Transverse colon (tissue), 4 donors: ENCODE measurements around the gene APLN. TPM values are rescaled to one million over a fixed set of nuclear protein-coding genes. Genes with fewer than 3 reads are reported as not detected.

Experiments used
- DNase-seq: peaks from one replicate; pipeline ENCODE4 v3.0.0-alpha.2; 2019
- H3K27ac ChIP-seq, 4 donors: fragments of 200-600 bp; sonication (generic); 2 replicates each; pipeline ENCODE4 v1.5.1; 2016 to 2018; ENCODE audit warnings: inconsistent platforms in 4 of 4
- H3K27me3 ChIP-seq: fragments of 200-600 bp; sonication (generic); 2 replicates; pipeline ENCODE4 v1.5.1; 2017; ENCODE audit warnings: inconsistent platforms
- H3K36me3 ChIP-seq, 4 donors: fragments of 200-600 bp; sonication (generic); 2 replicates each; pipeline ENCODE4 v1.5.1; 2017 to 2019; ENCODE audit warnings: inconsistent platforms in 4 of 4
- H3K4me1 ChIP-seq, 4 donors: fragments of 200-600 bp; sonication (generic); 2 replicates each; pipeline ENCODE4 v1.5.1; 2017 to 2020; ENCODE audit warnings: inconsistent platforms in 4 of 4
- H3K4me3 ChIP-seq, 4 donors: fragments of 200-600 bp; sonication (generic); 1 replicate in 1 of 4; 2 replicates in 3 of 4; pipeline versions ENCODE4 v1.5.1 to v1.6.1; 2017 to 2019; ENCODE audit warnings: inconsistent platforms in 4 of 4
- H3K9me3 ChIP-seq, 2 donors: fragments of 200-600 bp; sonication (generic); 2 replicates each; pipeline ENCODE4 v1.5.1; 2017 to 2019; ENCODE audit warnings: inconsistent platforms in 2 of 2
- CTCF ChIP-seq, 5 experiments: fragments of 200-600 bp in 3 of 5; fragments of 450-650 bp in 2 of 5; sonication (generic) in 3 of 5; IDR thresholded peaks; 1 replicate in 2 of 5; 2 replicates in 3 of 5; pipeline ENCODE4 v1.5.1; 2016 to 2017; ENCODE audit warnings: antibody characterized with exemption in 5 of 5, inconsistent platforms in 3 of 5, mild to moderate bottlenecking in 2 of 5, moderate library complexity in 1 of 5
- EP300 ChIP-seq: sonication (generic); formaldehyde crosslinking; IDR thresholded peaks from one replicate; pipeline ENCODE4 v1.6.1; 2017; ENCODE audit warnings: antibody characterized with exemption, low read depth
- POLR2A ChIP-seq: fragments of 450-650 bp; IDR thresholded peaks from one replicate; pipeline ENCODE4 v1.6.1; 2016; ENCODE audit warnings: antibody characterized with exemption, mild to moderate bottlenecking, moderate library complexity
- POLR2AphosphoS5 ChIP-seq, 3 donors: sonication (generic); formaldehyde crosslinking; IDR thresholded peaks; one replicate each; pipeline ENCODE4 v1.6.1; 2016; ENCODE audit warnings: antibody characterized with exemption in 3 of 3
- WGBS, 2 donors: methylation state at CpG; one replicate each; pipeline ENCODE4 v1.1.5; 2018; ENCODE audit warnings: low coverage in 1 of 2; 5-methylcytosine and 5-hydroxymethylcytosine counted together
- in situ Hi-C, 4 donors: fragments of 200-750 bp; cut with MboI; loops; one replicate each; pipeline versions ENCODE4 v1.15.0 to v1.15.1; 2017; ENCODE audit warnings: low sequenced_read_pairs in 3 of 4, low pct_ligation_motif_present in 1 of 4, low pct_unique_long_range_greater_than_20kb in 1 of 4
- intact Hi-C: fragments of 100-400 bp; cut with DNase I; formaldehyde crosslinking; loops from one replicate; pipeline ENCODE4 v1.15.1; 2023; ENCODE audit warnings: low total_unique reads
- total RNA-seq, 4 donors: library from RNA; depleted of rRNA; stranded (reverse); fragments of >200 nt; gene quantifications; one replicate each; pipeline ENCODE4 v1.1.0, GENCODE V29; 2016

Gene APLN
- total RNA-seq, 4 donors from 2014 or later: not detected

GRCh38 chrX:129640737-129641136 lies 14.0 kb downstream of the APLN start:
- no peak overlapping the region for H3K4me3 ChIP-seq
- H3K9me3 ChIP-seq: no peaks in the 10 kb centered on the region
- H3K4me1 ChIP-seq: peaks cover 0 to 8% (median 3%) of the 10 kb centered on the region in 4 donors
- no peaks in the 10 kb centered on the region for H3K36me3 ChIP-seq
- in situ Hi-C loops: loop anchor here in 1 of 4 donors (25.0 kb wide), 1 partner anchor 197 kb away; the partner anchor contains the start of gene ZDHHC9
- H3K27ac ChIP-seq: no peak overlapping the region
- no peaks in the 10 kb centered on the region for H3K27me3 ChIP-seq
- TF ChIP-seq CTCF (IDR thresholded peaks at IDR 0.05): no peak
- TF ChIP-seq EP300: no peak
- TF ChIP-seq POLR2AphosphoS5 (IDR thresholded peaks at IDR 0.05): no peak
- TF ChIP-seq POLR2A: no peak
- intact Hi-C loops: no loop called here
- WGBS, 2 donors: 80% methylated on average over 1 of the region's 1 CpG; no CpG with 5 or more reads in 1 of the 2 donors
- DNase-seq: no peak

- H3K4me1 ChIP-seq: peaks cover 0 to 8% (median 3%) of the 10 kb centered on the region in 4 donors
- intact Hi-C loops: no loop called here
- TF ChIP-seq EP300 (no peak), POLR2AphosphoS5 (IDR thresholded peaks at IDR 0.05) (no peak), CTCF (IDR thresholded peaks at IDR 0.05) (no peak), POLR2A (no peak)
- H3K36me3 ChIP-seq: no peaks in the 10 kb centered on the region
- H3K9me3 ChIP-seq: no peaks in the 10 kb centered on the region
- H3K27me3 ChIP-seq: no peaks in the 10 kb centered on the region
- no peak overlapping the region for H3K27ac ChIP-seq
- H3K4me3 ChIP-seq: no peak overlapping the region
- in situ Hi-C loops: loop anchor here in 3 of 4 donors (10.0 to 25.0 kb wide), 3 partner anchors 76 to 198 kb away; partner anchors contain the start of gene ZDHHC9 (in 1 of the 3)
- 75% methylated on average over 8 of the region's 8 CpGs; no CpG with 5 or more reads in 1 of the 2 donors for WGBS, 2 donors
- no peak for DNase-seq
These were observed 15.8 kb downstream of the APLN start for GRCh38 chrX:129638917-129639316.

DNA sequence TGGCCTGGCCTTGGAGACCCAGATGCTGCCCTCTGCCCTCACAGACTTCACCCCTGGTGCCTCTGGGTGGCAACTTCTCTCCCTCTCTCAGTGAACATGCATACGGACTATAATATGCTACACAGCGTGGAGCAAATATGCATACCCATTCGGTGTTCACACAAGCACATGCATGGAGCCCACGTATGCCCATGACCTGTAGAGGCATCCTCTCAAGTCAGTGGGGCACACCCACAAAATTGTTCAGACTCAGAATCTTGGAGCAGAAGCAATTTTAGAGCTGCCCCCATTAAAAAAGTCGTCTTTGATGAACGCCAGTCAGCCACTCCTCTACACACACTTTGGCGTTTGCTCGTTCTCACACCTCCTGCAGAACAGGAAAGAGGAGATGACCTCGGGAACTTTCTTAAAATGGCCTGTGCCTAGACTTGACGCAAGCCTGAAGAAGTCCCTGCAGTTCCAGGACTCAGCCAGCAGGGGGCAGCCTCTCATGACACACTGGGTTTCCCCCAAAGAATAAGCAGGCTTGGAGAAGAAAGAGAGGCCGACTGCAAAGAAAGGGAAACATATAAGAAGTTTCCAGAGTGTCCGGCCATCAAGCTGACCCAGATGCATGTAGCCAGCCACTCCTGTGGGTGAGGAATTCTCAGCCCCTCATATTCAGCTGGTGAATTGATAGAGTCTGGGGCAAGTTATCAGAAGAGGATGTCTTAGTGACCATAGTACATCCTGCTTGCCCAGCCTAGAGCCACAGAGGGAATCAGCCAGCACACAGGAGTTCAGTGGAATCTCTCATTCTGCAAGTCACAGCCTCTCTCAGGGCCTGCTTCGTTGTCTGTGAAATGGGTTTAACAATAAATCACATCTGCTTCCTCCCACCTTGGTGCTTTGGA lies 17.3 kb downstream of the APLN start:
- intact Hi-C loops (loop anchor here (1.0 kb wide), 1 partner anchor 89 kb away; no protein-coding TSS in a partner anchor), in situ Hi-C loops (loop anchor here in 3 of 4 donors (10.0 to 25.0 kb wide), 3 partner anchors 77 to 200 kb away; partner anchors contain the start of gene ZDHHC9 (in 1 of the 3))
- no peaks in the 10 kb centered on the region for H3K9me3 ChIP-seq
- TF ChIP-seq EP300 (no peak), CTCF (IDR thresholded peaks at IDR 0.05) (peak; percentile 79 to 94 (median 84)), POLR2A (no peak)
- H3K27me3 ChIP-seq: no peaks in the 10 kb centered on the region
- H3K36me3 ChIP-seq: no peaks in the 10 kb centered on the region
- WGBS, 2 donors: 33% methylated on average over 13 of the region's 13 CpGs; no CpG with 5 or more reads in 1 of the 2 donors
- H3K4me1 ChIP-seq: peaks cover 0 to 8% (median 3%) of the 10 kb centered on the region in 4 donors
- peak; percentile 71 for DNase-seq
- H3K27ac ChIP-seq: peak overlapping the region; percentile 9 to 54 (median 32)
- H3K4me3 ChIP-seq: no peak overlapping the region

GRCh38 chrX:129636175-129636681 lies 18.5 kb downstream of the APLN start:
- in situ Hi-C loops: loop anchor here in 3 of 4 donors (10.0 to 25.0 kb wide), 3 partner anchors 79 to 201 kb away; partner anchors contain the start of gene ZDHHC9 (in 1 of the 3)
- H3K9me3 ChIP-seq: no peaks in the 10 kb centered on the region
- peak in 1 of 3 donors; percentile 10 for TF ChIP-seq POLR2AphosphoS5 (IDR thresholded peaks at IDR 0.05)
- no peak for TF ChIP-seq EP300
- no peaks in the 10 kb centered on the region for H3K27me3 ChIP-seq
- H3K27ac ChIP-seq: peak overlapping the region; percentile 39 to 70 (median 54)
- intact Hi-C loops: no loop called here
- peak; percentile 71 for DNase-seq
- no peak overlapping the region for H3K4me3 ChIP-seq
- H3K4me1 ChIP-seq: peaks cover 0 to 8% (median 3%) of the 10 kb centered on the region in 4 donors
- H3K36me3 ChIP-seq: no peaks in the 10 kb centered on the region
- WGBS, 2 donors: 49% methylated on average over 8 of the region's 8 CpGs; no CpG with 5 or more reads in 1 of the 2 donors
